ENCODE results near the gene CCDC85C.
A peak's percentile ranks its signal among the peaks of the same experiment; 100 is the strongest.

The CCDC85C gene

DNA sequence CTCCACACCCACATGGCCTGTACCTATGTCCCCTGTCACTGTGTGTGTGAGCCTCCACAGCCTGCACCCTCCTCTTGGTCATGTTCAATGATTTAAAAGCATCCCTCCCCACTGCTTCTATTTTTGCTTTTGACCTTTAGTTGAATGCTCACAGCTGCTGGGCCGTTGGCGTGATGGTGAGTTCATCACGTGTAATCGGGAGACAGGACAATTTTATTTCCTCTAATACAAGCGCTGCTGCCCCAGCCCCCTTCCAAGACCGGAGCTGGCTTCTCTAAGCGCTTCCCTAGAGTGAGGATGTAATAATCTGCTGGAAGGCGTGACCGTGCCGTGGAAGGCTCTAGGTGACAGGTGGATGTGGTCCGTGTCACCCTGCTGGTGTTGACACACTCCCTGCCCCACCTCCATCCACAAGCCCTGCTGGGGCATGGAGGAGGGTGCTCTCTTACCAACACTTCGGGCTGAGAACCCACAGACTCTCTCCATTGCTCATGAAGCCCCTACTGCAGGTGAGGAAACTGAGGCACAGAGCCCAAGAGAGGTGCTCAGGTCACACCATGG is 25.4 kb downstream of the CCDC85C start:
- no peaks in the 10 kb centered on the region for H4K20me1 ChIP-seq (ENCODE audit: insufficient read depth, low read length)

DNA sequence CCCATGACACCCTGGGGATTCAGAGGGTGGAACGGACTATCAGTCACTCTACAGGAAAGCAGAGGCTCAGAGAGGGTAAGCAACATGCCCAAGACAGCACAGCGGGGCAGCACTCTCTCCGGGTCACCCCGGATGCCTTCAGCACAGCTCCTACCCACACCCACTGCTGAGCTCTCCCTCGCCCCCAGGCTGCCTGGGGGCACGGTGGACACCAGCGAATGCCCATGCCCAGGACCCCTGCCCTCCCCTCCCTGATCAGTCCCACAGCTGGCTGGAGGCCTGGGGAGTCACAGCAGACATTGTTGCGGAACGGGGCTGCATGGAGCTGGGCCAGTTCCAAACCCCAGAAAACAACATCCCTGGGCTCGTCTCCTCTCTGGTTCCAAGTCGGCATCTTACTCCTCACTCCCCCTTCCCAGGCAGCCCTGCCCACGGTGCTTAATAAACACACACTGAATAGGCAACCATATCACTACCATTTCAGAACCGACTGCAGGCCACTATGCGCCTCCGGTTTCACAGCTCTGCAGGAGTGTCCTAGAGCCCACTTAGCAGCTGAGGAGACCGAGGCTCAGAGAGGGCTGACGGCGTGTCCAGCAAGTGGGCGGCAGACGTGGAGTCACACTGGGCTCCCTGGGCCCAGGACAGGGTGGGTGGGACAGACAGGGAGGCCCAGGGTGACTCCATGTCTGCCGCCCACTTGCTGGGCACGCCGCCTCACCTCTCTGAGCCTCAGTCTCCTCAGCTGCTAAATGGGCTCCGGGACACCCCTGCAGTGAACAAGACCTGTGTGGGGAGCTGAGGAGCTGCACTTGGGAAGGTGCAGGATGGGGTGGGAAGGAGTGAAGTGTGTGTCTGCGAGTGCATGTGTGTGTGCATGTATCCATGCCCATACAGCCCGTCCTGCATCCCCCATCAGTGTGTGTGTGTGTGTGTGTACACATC is 27.0 kb downstream of the CCDC85C start:
- no peak overlapping the region for H3K27ac ChIP-seq (ENCODE audit: low read length)
- H3K9ac ChIP-seq (ENCODE audit: low read length) = no peak overlapping the region
- no peaks in the 10 kb centered on the region for H4K20me1 ChIP-seq (ENCODE audit: insufficient read depth, low read length)
- no peaks in the 10 kb centered on the region for H3K79me2 ChIP-seq (ENCODE audit: low read length)
- no peak overlapping the region for H3K4me3 ChIP-seq (ENCODE audit: low read length)
- H3K27me3 ChIP-seq (ENCODE audit: low read depth, low read length) = 0 out of 2 replicates have a peak, but pooled peaks cover 3% of the 10 kb centered on the region
- H2AFZ ChIP-seq (ENCODE audit: low read depth, low read length) = no peak overlapping the region
- no peaks in the 10 kb centered on the region for H3K9me3 ChIP-seq (ENCODE audit: insufficient read depth, low read length)
- TF ChIP-seq, protein P1, sequence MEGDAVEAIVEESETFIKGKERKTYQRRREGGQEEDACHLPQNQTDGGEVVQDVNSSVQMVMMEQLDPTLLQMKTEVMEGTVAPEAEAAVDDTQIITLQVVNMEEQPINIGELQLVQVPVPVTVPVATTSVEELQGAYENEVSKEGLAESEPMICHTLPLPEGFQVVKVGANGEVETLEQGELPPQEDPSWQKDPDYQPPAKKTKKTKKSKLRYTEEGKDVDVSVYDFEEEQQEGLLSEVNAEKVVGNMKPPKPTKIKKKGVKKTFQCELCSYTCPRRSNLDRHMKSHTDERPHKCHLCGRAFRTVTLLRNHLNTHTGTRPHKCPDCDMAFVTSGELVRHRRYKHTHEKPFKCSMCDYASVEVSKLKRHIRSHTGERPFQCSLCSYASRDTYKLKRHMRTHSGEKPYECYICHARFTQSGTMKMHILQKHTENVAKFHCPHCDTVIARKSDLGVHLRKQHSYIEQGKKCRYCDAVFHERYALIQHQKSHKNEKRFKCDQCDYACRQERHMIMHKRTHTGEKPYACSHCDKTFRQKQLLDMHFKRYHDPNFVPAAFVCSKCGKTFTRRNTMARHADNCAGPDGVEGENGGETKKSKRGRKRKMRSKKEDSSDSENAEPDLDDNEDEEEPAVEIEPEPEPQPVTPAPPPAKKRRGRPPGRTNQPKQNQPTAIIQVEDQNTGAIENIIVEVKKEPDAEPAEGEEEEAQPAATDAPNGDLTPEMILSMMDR (IDR thresholded peaks at IDR 0.05; ENCODE audit: low read depth, low read length) = no peak
- no peak for TF ChIP-seq EZH2phosphoT487 (IDR thresholded peaks at IDR 0.05; ENCODE audit: low read depth)
- peaks cover 29% of the 10 kb centered on the region for H3K4me1 ChIP-seq (ENCODE audit: low read length)
- no peaks in the 10 kb centered on the region for H3K36me3 ChIP-seq (replicated peaks; ENCODE audit: low read depth, low read length)
- H3K4me2 ChIP-seq (ENCODE audit: low read length) = no peak overlapping the region

More for the DNA sequence above, 25.4 kb downstream of the CCDC85C start:
- H3K9me3 ChIP-seq (ENCODE audit: insufficient read depth, low read length) = no peaks in the 10 kb centered on the region
- no peak overlapping the region for H3K27ac ChIP-seq (ENCODE audit: low read length)
- H3K4me3 ChIP-seq (ENCODE audit: low read length) = no peak overlapping the region
- H3K27me3 ChIP-seq (ENCODE audit: low read depth, low read length) = 0 out of 2 replicates have a peak, but pooled peaks cover 3% of the 10 kb centered on the region
- H3K79me2 ChIP-seq (ENCODE audit: low read length) = no peaks in the 10 kb centered on the region
- no peak overlapping the region for H3K9ac ChIP-seq (ENCODE audit: low read length)
- H2AFZ ChIP-seq (ENCODE audit: low read depth, low read length) = no peak overlapping the region
- H3K4me1 ChIP-seq (ENCODE audit: low read length) = peaks cover 15% of the 10 kb centered on the region
- TF ChIP-seq, protein P1 (IDR thresholded peaks at IDR 0.05; ENCODE audit: low read depth, low read length) = no peak
- no peak for TF ChIP-seq EZH2phosphoT487 (IDR thresholded peaks at IDR 0.05; ENCODE audit: low read depth)
- no peaks in the 10 kb centered on the region for H3K36me3 ChIP-seq (replicated peaks; ENCODE audit: low read depth, low read length)
- H3K4me2 ChIP-seq (ENCODE audit: low read length) = peak overlapping the region; percentile 24

DNA sequence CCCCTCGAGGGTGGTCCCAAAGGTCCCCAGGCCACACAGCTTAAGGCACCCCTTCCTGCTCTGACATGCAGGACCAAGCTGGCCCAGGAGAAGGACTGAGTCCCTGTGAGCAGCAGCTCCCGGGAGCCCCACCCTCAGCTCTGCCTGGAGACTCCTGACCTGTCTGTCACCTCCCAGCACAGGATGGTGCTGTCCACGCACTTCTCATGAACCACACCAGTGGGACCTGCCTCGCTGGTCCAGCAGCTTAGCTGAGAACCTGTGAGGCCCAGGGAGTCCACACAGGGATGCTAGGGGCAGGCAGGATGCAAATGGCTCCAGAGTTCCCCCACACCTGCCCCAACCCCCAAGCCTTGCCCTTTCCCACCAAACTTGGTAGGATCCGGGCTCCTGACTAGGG is 27.7 kb downstream of the CCDC85C start:
- Histone ChIP-seq H3K79me2 (ENCODE audit: low read length) (no peaks in the 10 kb centered on the region), H3K4me1 (ENCODE audit: low read length) (peaks cover 29% of the 10 kb centered on the region), H3K9ac (ENCODE audit: low read length) (no peak overlapping the region), H3K4me3 (ENCODE audit: low read length) (no peak overlapping the region), H3K27me3 (ENCODE audit: low read depth, low read length) (0 out of 2 replicates have a peak, but pooled peaks cover 3% of the 10 kb centered on the region), H3K4me2 (ENCODE audit: low read length) (no peak overlapping the region), H3K36me3 (replicated peaks; ENCODE audit: low read depth, low read length) (no peaks in the 10 kb centered on the region), H2AFZ (ENCODE audit: low read depth, low read length) (no peak overlapping the region), H3K27ac (ENCODE audit: low read length) (no peak overlapping the region), H4K20me1 (ENCODE audit: insufficient read depth, low read length) (no peaks in the 10 kb centered on the region), H3K9me3 (ENCODE audit: insufficient read depth, low read length) (no peaks in the 10 kb centered on the region)
- no peak for TF ChIP-seq EZH2phosphoT487 (IDR thresholded peaks at IDR 0.05; ENCODE audit: low read depth)
- TF ChIP-seq, protein P1 (IDR thresholded peaks at IDR 0.05; ENCODE audit: low read depth, low read length) = no peak
